HG02973 (cell line): ENCODE results near the gene NAALADL1.
A peak's percentile ranks its signal among the peaks of the same experiment; 100 is the strongest.

Experiments
- ATAC-seq: cut with Tn5 transposase; IDR thresholded peaks from one replicate; pipeline ENCODE4 v1.9.1; 2021; ENCODE audit warnings: moderate library complexity; ENCODE audit not compliant: unreplicated experiment

The NAALADL1 gene

GRCh38 chr11:65083834-65084597, 25.7 kb upstream of the NAALADL1 start, which contains the start of the genes CDCA5 and ZFPL1:
CDCA5 (minus strand) TSS chr11:65084040; CDS start chr11:65083978, 62 bp downstream.
ZFPL1 (plus strand) TSS chr11:65084222; CDS start chr11:65084699, 477 bp downstream.
- ATAC-seq = peak; percentile 67

GRCh38 chr11:65083134-65083833, 24.9 kb upstream of the NAALADL1 start:
- no peak for ATAC-seq

GRCh38 chr11:65078786-65079342, 20.5 kb upstream of the NAALADL1 start:
- no peak for ATAC-seq

- no peak for ATAC-seq
Observed at GRCh38 chr11:65078151-65078550, 19.8 kb upstream of the NAALADL1 start.

- ATAC-seq = no peak
Observed at GRCh38 chr11:65077451-65077850, 19.1 kb upstream of the NAALADL1 start.

GRCh38 chr11:65072631-65072966, 14.2 kb upstream of the NAALADL1 start:
- no peak for ATAC-seq

- ATAC-seq = no peak
Observed at GRCh38 chr11:65071907-65072630, 13.7 kb upstream of the NAALADL1 start.

- ATAC-seq = no peak
Observed at GRCh38 chr11:65069217-65069616, 10.9 kb upstream of the NAALADL1 start.

GRCh38 chr11:65067446-65067845, 9.1 kb upstream of the NAALADL1 start:
- ATAC-seq = no peak

- ATAC-seq = no peak
Observed at GRCh38 chr11:65066805-65067291, 8.5 kb upstream of the NAALADL1 start.

- ATAC-seq = no peak
Observed at GRCh38 chr11:65066315-65066714, 8.0 kb upstream of the NAALADL1 start.

- ATAC-seq = no peak
Observed at GRCh38 chr11:65065851-65066250, 7.5 kb upstream of the NAALADL1 start.

- ATAC-seq = no peak
Observed at GRCh38 chr11:65064847-65065240, 6.5 kb upstream of the NAALADL1 start.

- no peak for ATAC-seq
Observed at GRCh38 chr11:65063532-65063931, 5.2 kb upstream of the NAALADL1 start.

GRCh38 chr11:65060913-65061408, 2.6 kb upstream of the NAALADL1 start:
- no peak for ATAC-seq

GRCh38 chr11:65059959-65060824, 1.8 kb upstream of the NAALADL1 start:
- ATAC-seq = no peak

- no peak for ATAC-seq
Observed at GRCh38 chr11:65059523-65059922, 1.2 kb upstream of the NAALADL1 start.

GRCh38 chr11:65058012-65058411, 341 bp downstream of the NAALADL1 start:
- ATAC-seq = no peak

- ATAC-seq = no peak
Observed at GRCh38 chr11:65057526-65057925, 827 bp downstream of the NAALADL1 start.

GRCh38 chr11:65056999-65057398, 1.4 kb downstream of the NAALADL1 start:
- ATAC-seq = no peak
